PC-9 (cell line): ENCODE results near the gene EXOC2.

Experiments
- CTCF ChIP-seq: fragments of 200-600 bp; sonication (generic); conservative IDR thresholded peaks from 2 replicates; pipeline ENCODE4 v1.6.1; 2017; ENCODE audit warnings: mixed run types, antibody characterized with exemption, mild to moderate bottlenecking, moderate library complexity
- EZH2 ChIP-seq: fragments of 200-600 bp; sonication (generic); IDR thresholded peaks from 2 replicates; pipeline ENCODE4 v1.8.0; 2017; ENCODE audit warnings: antibody characterized with exemption, low read depth

- no peak for TF ChIP-seq CTCF
- TF ChIP-seq EZH2, result no peak
Measured at GRCh38 chr6:652865-653264, 40.1 kb downstream of the EXOC2 start.
